ENCODE measurements around the gene PIK3CB. TPM values are rescaled to one million over a fixed set of nuclear protein-coding genes. Genes with fewer than 3 reads are reported as not detected.

The PIK3CB gene
- polyA plus RNA-seq, 1 of the 3 experiments (the other 2 are of a cell fraction) = 6.8 TPM

DNA sequence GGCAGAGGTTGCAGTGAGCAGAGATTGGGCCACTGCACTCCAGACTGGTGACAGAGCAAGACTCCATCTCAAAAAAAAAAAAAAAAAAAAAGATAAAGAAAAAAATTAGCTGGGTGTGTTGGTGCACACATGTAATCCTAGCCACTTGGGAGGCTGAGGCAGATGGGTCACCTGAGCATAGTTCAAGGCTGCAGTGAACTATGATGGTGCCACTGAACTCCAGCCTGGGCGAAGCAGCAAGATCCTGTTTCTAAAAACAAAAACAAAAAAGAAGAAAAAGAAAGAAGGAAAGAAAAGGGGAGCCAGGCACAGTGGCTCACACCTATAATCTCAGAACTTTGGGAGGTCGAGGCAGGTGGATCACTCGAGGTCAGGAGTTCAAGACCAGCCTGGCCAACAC lies 32.9 kb downstream of the PIK3CB start (continued):
- TF ChIP-seq, protein P1, sequence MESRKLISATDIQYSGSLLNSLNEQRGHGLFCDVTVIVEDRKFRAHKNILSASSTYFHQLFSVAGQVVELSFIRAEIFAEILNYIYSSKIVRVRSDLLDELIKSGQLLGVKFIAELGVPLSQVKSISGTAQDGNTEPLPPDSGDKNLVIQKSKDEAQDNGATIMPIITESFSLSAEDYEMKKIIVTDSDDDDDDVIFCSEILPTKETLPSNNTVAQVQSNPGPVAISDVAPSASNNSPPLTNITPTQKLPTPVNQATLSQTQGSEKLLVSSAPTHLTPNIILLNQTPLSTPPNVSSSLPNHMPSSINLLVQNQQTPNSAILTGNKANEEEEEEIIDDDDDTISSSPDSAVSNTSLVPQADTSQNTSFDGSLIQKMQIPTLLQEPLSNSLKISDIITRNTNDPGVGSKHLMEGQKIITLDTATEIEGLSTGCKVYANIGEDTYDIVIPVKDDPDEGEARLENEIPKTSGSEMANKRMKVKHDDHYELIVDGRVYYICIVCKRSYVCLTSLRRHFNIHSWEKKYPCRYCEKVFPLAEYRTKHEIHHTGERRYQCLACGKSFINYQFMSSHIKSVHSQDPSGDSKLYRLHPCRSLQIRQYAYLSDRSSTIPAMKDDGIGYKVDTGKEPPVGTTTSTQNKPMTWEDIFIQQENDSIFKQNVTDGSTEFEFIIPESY (IDR thresholded peaks at IDR 0.05; ENCODE audit: borderline replicate concordance, low read depth) = no peak
- TF ChIP-seq MXI1 (IDR thresholded peaks at IDR 0.05; ENCODE audit: low read depth, low read length) = no peak
- TF ChIP-seq, protein P2, sequence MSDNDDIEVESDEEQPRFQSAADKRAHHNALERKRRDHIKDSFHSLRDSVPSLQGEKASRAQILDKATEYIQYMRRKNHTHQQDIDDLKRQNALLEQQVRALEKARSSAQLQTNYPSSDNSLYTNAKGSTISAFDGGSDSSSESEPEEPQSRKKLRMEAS (IDR thresholded peaks at IDR 0.05; ENCODE audit: low read depth) = no peak
- TF ChIP-seq NRF1 (IDR thresholded peaks at IDR 0.05; ENCODE audit: low read depth, low read length) = no peak

DNA sequence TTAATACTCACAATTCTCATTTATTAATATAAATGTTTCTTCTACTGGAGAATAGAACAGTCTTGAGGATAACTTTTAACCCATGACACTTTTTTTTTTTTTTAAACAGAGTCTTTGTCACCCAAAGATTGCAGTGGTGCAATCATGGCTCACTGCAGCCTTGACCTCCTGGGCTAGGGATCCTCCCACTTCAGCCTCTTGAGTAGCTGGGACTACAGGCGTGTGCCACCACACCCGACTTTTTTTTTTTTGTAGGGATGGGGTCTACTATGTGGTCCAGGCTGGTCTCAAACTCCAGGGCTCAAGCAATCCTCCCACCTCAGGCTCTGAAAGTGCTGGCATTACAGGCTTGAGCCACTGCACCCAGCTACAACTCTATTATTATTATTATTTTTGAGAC lies 34.5 kb downstream of the PIK3CB start:
- POLR2A ChIA-PET = no interaction called here
- Histone ChIP-seq H3K79me2 (ENCODE audit: insufficient read depth) (peaks cover 13% of the 10 kb centered on the region; the same call in 1 of the 2 replicates), H3K27ac (ENCODE audit: low read depth in 2 of 2, low read length in 1 of 2) (no peak overlapping the region)

More for the DNA sequence above, 34.5 kb downstream of the PIK3CB start:
- Histone ChIP-seq H3K4me1 (ENCODE audit: control insufficient read depth in 1 of 2, insufficient read depth in 2 of 2, low read depth in 1 of 2, low read length in 1 of 2) (no peaks in the 10 kb centered on the region), H3K9ac (no peak overlapping the region), H3K4me3 (ENCODE audit: low read depth in 2 of 2, low read length in 1 of 2) (no peak overlapping the region), H3K9me2 (no peaks in the 10 kb centered on the region), H3K9me3 (no peaks in the 10 kb centered on the region), H3K36me3 (replicated peaks in 1 of 2; ENCODE audit: control insufficient read depth in 1 of 2, insufficient read depth in 2 of 2, low read length in 1 of 2) (no peaks in the 10 kb centered on the region), H3K27me3 (ENCODE audit: insufficient read depth) (no peaks in the 10 kb centered on the region), H3F3A (replicated peaks; ENCODE audit: insufficient read depth) (no peaks in the 10 kb centered on the region), H3K4me2 (no peak overlapping the region), H4K20me1 (ENCODE audit: insufficient read depth) (no peaks in the 10 kb centered on the region), H2AFZ (ENCODE audit: low read depth) (no peak overlapping the region)
- TF ChIP-seq, protein P3, sequence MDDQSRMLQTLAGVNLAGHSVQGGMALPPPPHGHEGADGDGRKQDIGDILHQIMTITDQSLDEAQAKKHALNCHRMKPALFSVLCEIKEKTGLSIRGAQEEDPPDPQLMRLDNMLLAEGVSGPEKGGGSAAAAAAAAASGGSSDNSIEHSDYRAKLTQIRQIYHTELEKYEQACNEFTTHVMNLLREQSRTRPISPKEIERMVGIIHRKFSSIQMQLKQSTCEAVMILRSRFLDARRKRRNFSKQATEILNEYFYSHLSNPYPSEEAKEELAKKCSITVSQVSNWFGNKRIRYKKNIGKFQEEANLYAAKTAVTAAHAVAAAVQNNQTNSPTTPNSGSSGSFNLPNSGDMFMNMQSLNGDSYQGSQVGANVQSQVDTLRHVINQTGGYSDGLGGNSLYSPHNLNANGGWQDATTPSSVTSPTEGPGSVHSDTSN (IDR thresholded peaks at IDR 0.05) = no peak
- TF ChIP-seq POLR2AphosphoS5 (IDR thresholded peaks at IDR 0.05; ENCODE audit: low read depth, low read length) = no peak
- no peak for TF ChIP-seq JUND (IDR thresholded peaks at IDR 0.05)
- no peak for TF ChIP-seq RCOR1 (IDR thresholded peaks at IDR 0.05; ENCODE audit: low read length)
- no peak for TF ChIP-seq TEAD4 (IDR thresholded peaks at IDR 0.05; ENCODE audit: borderline replicate concordance, insufficient read depth)
- TF ChIP-seq, protein P4, sequence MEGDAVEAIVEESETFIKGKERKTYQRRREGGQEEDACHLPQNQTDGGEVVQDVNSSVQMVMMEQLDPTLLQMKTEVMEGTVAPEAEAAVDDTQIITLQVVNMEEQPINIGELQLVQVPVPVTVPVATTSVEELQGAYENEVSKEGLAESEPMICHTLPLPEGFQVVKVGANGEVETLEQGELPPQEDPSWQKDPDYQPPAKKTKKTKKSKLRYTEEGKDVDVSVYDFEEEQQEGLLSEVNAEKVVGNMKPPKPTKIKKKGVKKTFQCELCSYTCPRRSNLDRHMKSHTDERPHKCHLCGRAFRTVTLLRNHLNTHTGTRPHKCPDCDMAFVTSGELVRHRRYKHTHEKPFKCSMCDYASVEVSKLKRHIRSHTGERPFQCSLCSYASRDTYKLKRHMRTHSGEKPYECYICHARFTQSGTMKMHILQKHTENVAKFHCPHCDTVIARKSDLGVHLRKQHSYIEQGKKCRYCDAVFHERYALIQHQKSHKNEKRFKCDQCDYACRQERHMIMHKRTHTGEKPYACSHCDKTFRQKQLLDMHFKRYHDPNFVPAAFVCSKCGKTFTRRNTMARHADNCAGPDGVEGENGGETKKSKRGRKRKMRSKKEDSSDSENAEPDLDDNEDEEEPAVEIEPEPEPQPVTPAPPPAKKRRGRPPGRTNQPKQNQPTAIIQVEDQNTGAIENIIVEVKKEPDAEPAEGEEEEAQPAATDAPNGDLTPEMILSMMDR (IDR thresholded peaks at IDR 0.05) = no peak
- TF ChIP-seq SMC3 (IDR thresholded peaks at IDR 0.05; ENCODE audit: low read depth, low read length) = no peak
- no peak for TF ChIP-seq TAF1 (IDR thresholded peaks at IDR 0.05; ENCODE audit: borderline replicate concordance, low read depth, low read length)
- no peak for TF ChIP-seq GABPA (IDR thresholded peaks at IDR 0.05; ENCODE audit: low read depth)
- TF ChIP-seq SIN3A (IDR thresholded peaks at IDR 0.05; ENCODE audit: borderline replicate concordance, low read depth, low read length) = no peak
- no peak for TF ChIP-seq EP300 (IDR thresholded peaks at IDR 0.05; ENCODE audit: borderline replicate concordance in 1 of 2, low read depth in 1 of 2, low read length in 1 of 2)
- no peak for TF ChIP-seq RFX5 (IDR thresholded peaks at IDR 0.05; ENCODE audit: low read length)
- no peak for TF ChIP-seq EZH2phosphoT487 (IDR thresholded peaks at IDR 0.05; ENCODE audit: borderline replicate concordance, low read depth)
- TF ChIP-seq MEF2A (IDR thresholded peaks at IDR 0.05; ENCODE audit: borderline replicate concordance, low read depth) = no peak
- no peak for TF ChIP-seq FOXJ3 (CRISPR knock-in tag; IDR thresholded peaks at IDR 0.05)
- TF ChIP-seq, protein P5, sequence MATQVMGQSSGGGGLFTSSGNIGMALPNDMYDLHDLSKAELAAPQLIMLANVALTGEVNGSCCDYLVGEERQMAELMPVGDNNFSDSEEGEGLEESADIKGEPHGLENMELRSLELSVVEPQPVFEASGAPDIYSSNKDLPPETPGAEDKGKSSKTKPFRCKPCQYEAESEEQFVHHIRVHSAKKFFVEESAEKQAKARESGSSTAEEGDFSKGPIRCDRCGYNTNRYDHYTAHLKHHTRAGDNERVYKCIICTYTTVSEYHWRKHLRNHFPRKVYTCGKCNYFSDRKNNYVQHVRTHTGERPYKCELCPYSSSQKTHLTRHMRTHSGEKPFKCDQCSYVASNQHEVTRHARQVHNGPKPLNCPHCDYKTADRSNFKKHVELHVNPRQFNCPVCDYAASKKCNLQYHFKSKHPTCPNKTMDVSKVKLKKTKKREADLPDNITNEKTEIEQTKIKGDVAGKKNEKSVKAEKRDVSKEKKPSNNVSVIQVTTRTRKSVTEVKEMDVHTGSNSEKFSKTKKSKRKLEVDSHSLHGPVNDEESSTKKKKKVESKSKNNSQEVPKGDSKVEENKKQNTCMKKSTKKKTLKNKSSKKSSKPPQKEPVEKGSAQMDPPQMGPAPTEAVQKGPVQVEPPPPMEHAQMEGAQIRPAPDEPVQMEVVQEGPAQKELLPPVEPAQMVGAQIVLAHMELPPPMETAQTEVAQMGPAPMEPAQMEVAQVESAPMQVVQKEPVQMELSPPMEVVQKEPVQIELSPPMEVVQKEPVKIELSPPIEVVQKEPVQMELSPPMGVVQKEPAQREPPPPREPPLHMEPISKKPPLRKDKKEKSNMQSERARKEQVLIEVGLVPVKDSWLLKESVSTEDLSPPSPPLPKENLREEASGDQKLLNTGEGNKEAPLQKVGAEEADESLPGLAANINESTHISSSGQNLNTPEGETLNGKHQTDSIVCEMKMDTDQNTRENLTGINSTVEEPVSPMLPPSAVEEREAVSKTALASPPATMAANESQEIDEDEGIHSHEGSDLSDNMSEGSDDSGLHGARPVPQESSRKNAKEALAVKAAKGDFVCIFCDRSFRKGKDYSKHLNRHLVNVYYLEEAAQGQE (IDR thresholded peaks at IDR 0.05; ENCODE audit: low read depth, low read length) = no peak
- 87% methylated on average over 2 of the region's 2 CpGs for WGBS (ENCODE audit: low lambda C conversion rate)
- CTCF ChIA-PET = no interaction called here
- DNase-seq = no peak
